ENCODE results near the gene HNRNPUL1.
A peak's percentile ranks its signal among the peaks of the same experiment; 100 is the strongest.
"Not testable (repeated sequence)": the region's sequence is repeated elsewhere in the genome, so short reads cannot be mapped to it uniquely, and the experiment has no call there.

Gene HNRNPUL1

GRCh38 chr19:41264581-41265394, 616 bp downstream of the HNRNPUL1 start:
- peak in 39 of 42 donors; percentile 17 to 74 (median 41) for DNase-seq
- intact Hi-C loops (cut with DNase I), result loop anchor here (2.0 to 10.0 kb wide), 2 partner anchors 44 to 170 kb away; partner anchors contain the start of gene DMAC2

GRCh38 chr19:41265395-41266153, 1.4 kb downstream of the HNRNPUL1 start:
- DNase-seq, result peak in 2 of 42 donors; percentile 10 to 14
- intact Hi-C loops (cut with DNase I), result loop anchor here (2.0 to 10.0 kb wide), 2 partner anchors 43 to 169 kb away; partner anchors contain the start of gene DMAC2

- intact Hi-C loops (cut with DNase I), result loop anchor here (10.0 kb wide), 1 partner anchor 166 kb away; the partner anchor contains the start of gene DMAC2
- no peak for DNase-seq
Measured at GRCh38 chr19:41269055-41269454, 4.9 kb downstream of the HNRNPUL1 start.

- intact Hi-C loops (cut with DNase I), result loop anchor here (10.0 kb wide), 1 partner anchor 165 kb away; the partner anchor contains the start of gene DMAC2
- DNase-seq, result no peak
Measured at GRCh38 chr19:41269571-41269970, 5.4 kb downstream of the HNRNPUL1 start.

- intact Hi-C loops (cut with DNase I), result no loop called here
- DNase-seq, result no peak
Measured at GRCh38 chr19:41273076-41273475, 8.9 kb downstream of the HNRNPUL1 start.

- DNase-seq, result no peak
- intact Hi-C loops (cut with DNase I), result no loop called here
Measured at GRCh38 chr19:41274802-41275201, 10.6 kb downstream of the HNRNPUL1 start.

GRCh38 chr19:41276231-41276630, 12.1 kb downstream of the HNRNPUL1 start:
- no peak for DNase-seq
- intact Hi-C loops (cut with DNase I), result no loop called here

GRCh38 chr19:41278478-41278877, 14.3 kb downstream of the HNRNPUL1 start:
- DNase-seq, result no peak
- intact Hi-C loops (cut with DNase I), result no loop called here

- DNase-seq, result no peak
- intact Hi-C loops (cut with DNase I), result no loop called here
Measured at GRCh38 chr19:41288673-41289530, 24.7 kb downstream of the HNRNPUL1 start.

GRCh38 chr19:41289814-41290213, 25.6 kb downstream of the HNRNPUL1 start:
- intact Hi-C loops (cut with DNase I); DNase-seq: not testable (repeated sequence)

GRCh38 chr19:41294393-41294792, 30.2 kb downstream of the HNRNPUL1 start:
- DNase-seq, result no peak
- intact Hi-C loops (cut with DNase I), result no loop called here

GRCh38 chr19:41295499-41295898, 31.3 kb downstream of the HNRNPUL1 start:
- intact Hi-C loops (cut with DNase I), result no loop called here
- DNase-seq, result no peak

GRCh38 chr19:41296433-41296871, 32.3 kb downstream of the HNRNPUL1 start:
- DNase-seq, result no peak
- intact Hi-C loops (cut with DNase I), result no loop called here

GRCh38 chr19:41297628-41298347, 33.6 kb downstream of the HNRNPUL1 start:
- DNase-seq, result peak in 4 of 42 donors; percentile 12 to 47 (median 34)
- intact Hi-C loops (cut with DNase I), result no loop called here

- DNase-seq, result peak in 26 of 42 donors; percentile 16 to 69 (median 40)
- intact Hi-C loops (cut with DNase I), result no loop called here
Measured at GRCh38 chr19:41298348-41298964, 34.3 kb downstream of the HNRNPUL1 start.

GRCh38 chr19:41299046-41299754, 35.0 kb downstream of the HNRNPUL1 start:
- intact Hi-C loops (cut with DNase I), result no loop called here

GRCh38 chr19:41299755-41300089, 35.5 kb downstream of the HNRNPUL1 start:
- DNase-seq, result peak in 15 of 42 donors; percentile 17 to 76 (median 44)
- intact Hi-C loops (cut with DNase I), result no loop called here

More at GRCh38 chr19:41299046-41299754, 35.0 kb downstream of the HNRNPUL1 start:
- DNase-seq, result peak in 11 of 42 donors; percentile 23 to 59 (median 44)

Data from head of caudate nucleus (tissue), 42 donors.